Hepatocyte (in vitro differentiated cells): ENCODE data around the gene TP53I3. TPM values are rescaled to one million over a fixed set of nuclear protein-coding genes. Genes with fewer than 3 reads are reported as not detected.
"Not testable (repeated sequence)": the region's sequence is repeated elsewhere in the genome, so short reads cannot be mapped to it uniquely, and the experiment has no call there.

ENCODE experiments used
- DNase-seq: peaks from one replicate; pipeline ENCODE4 v3.0.0-alpha.2; 2016; ENCODE audit warnings: low spot score
- H2AFZ ChIP-seq: fragments of 200-600 bp; sonication (generic); 2 replicates; pipeline ENCODE4 v1.6.0; 2016; ENCODE audit warnings: antibody characterized with exemption, mild to moderate bottlenecking
- H3K27ac ChIP-seq: fragments of 200-600 bp; sonication (generic); 2 replicates; pipeline ENCODE4 v1.5.1; 2016; ENCODE audit warnings: mild to moderate bottlenecking
- H3K27me3 ChIP-seq: fragments of 200-600 bp; sonication (generic); 2 replicates; pipeline ENCODE4 v1.6.1; 2016
- H3K36me3 ChIP-seq: fragments of 200-600 bp; sonication (generic); replicated peaks from 2 replicates; pipeline ENCODE4 v1.5.1; 2016; ENCODE audit warnings: low read depth; ENCODE audit not compliant: insufficient read depth
- H3K4me1 ChIP-seq: fragments of 200-600 bp; sonication (generic); 2 replicates; pipeline ENCODE4 v1.5.1; 2016; ENCODE audit warnings: mild to moderate bottlenecking, moderate library complexity; ENCODE audit not compliant: insufficient read depth
- H3K4me2 ChIP-seq: fragments of 200-600 bp; sonication (generic); 2 replicates; pipeline ENCODE4 v1.6.0; 2016
- H3K4me3 ChIP-seq: fragments of 200-600 bp; sonication (generic); 2 replicates; pipeline ENCODE4 v1.5.1; 2016; ENCODE audit warnings: mild to moderate bottlenecking
- H3K79me2 ChIP-seq: fragments of 200-600 bp; sonication (generic); 2 replicates; pipeline ENCODE4 v1.6.0; 2017; ENCODE audit warnings: mild to moderate bottlenecking
- H3K9me2 ChIP-seq: fragments of 200-600 bp; sonication (generic); replicated peaks from 2 replicates; pipeline ENCODE4 v1.6.0; 2017; ENCODE audit warnings: mild to moderate bottlenecking; ENCODE audit not compliant: insufficient read depth
- H3K9me3 ChIP-seq: fragments of 200-600 bp; sonication (generic); 2 replicates; pipeline ENCODE4 v1.5.1; 2016; ENCODE audit warnings: low read depth, mild to moderate bottlenecking
- H4K20me1 ChIP-seq: fragments of 200-600 bp; sonication (generic); 2 replicates; pipeline ENCODE4 v1.6.0; 2016; ENCODE audit warnings: mild to moderate bottlenecking; ENCODE audit not compliant: insufficient read depth, poor library complexity, severe bottlenecking
- CTCF ChIP-seq: fragments of 200-600 bp; sonication (generic); IDR thresholded peaks from 2 replicates; pipeline ENCODE4 v1.5.1; 2016; ENCODE audit warnings: antibody characterized with exemption, mild to moderate bottlenecking; ENCODE audit not compliant: poor library complexity
- EZH2 ChIP-seq: fragments of 200-600 bp; sonication (generic); IDR thresholded peaks from 2 replicates; pipeline ENCODE4 v1.6.1; 2016; ENCODE audit warnings: antibody characterized with exemption, mild to moderate bottlenecking, borderline replicate concordance
- EZH2phosphoT487 ChIP-seq: fragments of 200-600 bp; sonication (generic); IDR thresholded peaks from one replicate; pipeline ENCODE4 v1.6.1; 2018; ENCODE audit warnings: antibody characterized with exemption, mild to moderate bottlenecking, low read depth, moderate library complexity; ENCODE audit not compliant: unreplicated experiment, severe bottlenecking
- WGBS: methylation state at CpG from one replicate; pipeline ENCODE4 v1.1.6; 2016; ENCODE audit warnings: low lambda C conversion rate; ENCODE audit errors: missing lambda C conversion rate; 5-methylcytosine and 5-hydroxymethylcytosine counted together
- polyA plus RNA-seq: library from polyadenylated mRNA; unstranded; fragments of >200 nt; fragmentation: Nextera tagmentation; extraction: Ambion mirVana; gene quantifications from 2 replicates; pipeline ENCODE4 v1.2.1, GENCODE V29; 2016
- total RNA-seq: library from RNA; depleted of rRNA; stranded (reverse); fragments of >200 nt; gene quantifications from 2 replicates; pipeline ENCODE4 v1.2.3, GENCODE V29; 2014

Gene TP53I3
- total and polyA plus RNA-seq, 2 experiments from 2014 or later = 31.9 to 56.2 TPM

GRCh38 chr2:24111407-24111901 lies 26.8 kb upstream of the TP53I3 start:
- WGBS = 88% methylated on average over 2 of the region's 2 CpGs
- Histone ChIP-seq H3K27ac (no peak overlapping the region), H3K4me3 (no peak overlapping the region), H3K4me1 (no peaks in the 10 kb centered on the region), H2AFZ (no peak overlapping the region), H3K36me3 (no peaks in the 10 kb centered on the region), H3K4me2 (no peak overlapping the region), H3K79me2 (no peaks in the 10 kb centered on the region), H3K9me3 (no peaks in the 10 kb centered on the region), H3K9me2 (no peaks in the 10 kb centered on the region), H4K20me1 (no peaks in the 10 kb centered on the region), H3K27me3 (no peaks in the 10 kb centered on the region)
- no peak for TF ChIP-seq EZH2phosphoT487
- no peak for TF ChIP-seq CTCF
- TF ChIP-seq EZH2 = no peak
- no peak for DNase-seq

- DNase-seq = no peak
- H3K36me3 ChIP-seq = no peaks in the 10 kb centered on the region
- no peak overlapping the region for H2AFZ ChIP-seq
- no peak overlapping the region for H3K4me3 ChIP-seq
- H3K9me3 ChIP-seq = no peaks in the 10 kb centered on the region
- TF ChIP-seq CTCF (no peak), EZH2phosphoT487 (no peak), EZH2 (no peak)
- H3K27ac ChIP-seq = no peak overlapping the region
- 87% methylated on average over 7 of the region's 7 CpGs for WGBS
- no peaks in the 10 kb centered on the region for H4K20me1 ChIP-seq
- no peak overlapping the region for H3K4me2 ChIP-seq
- no peaks in the 10 kb centered on the region for H3K27me3 ChIP-seq
- no peaks in the 10 kb centered on the region for H3K79me2 ChIP-seq
- H3K4me1 ChIP-seq = no peaks in the 10 kb centered on the region
- no peaks in the 10 kb centered on the region for H3K9me2 ChIP-seq
Measured at GRCh38 chr2:24110660-24111303, 26.1 kb upstream of the TP53I3 start.

- H3K4me1 ChIP-seq, H3K36me3 ChIP-seq, H3K9me2 ChIP-seq, DNase-seq, H4K20me1 ChIP-seq, H3K9me3 ChIP-seq, H3K27ac ChIP-seq, H3K4me2 ChIP-seq, H2AFZ ChIP-seq, H3K4me3 ChIP-seq, H3K79me2 ChIP-seq, H3K27me3 ChIP-seq: not testable (repeated sequence)
- 93% methylated on average over 1 of the region's 1 CpG for WGBS
Measured at GRCh38 chr2:24109431-24109830, 24.8 kb upstream of the TP53I3 start.

- Histone ChIP-seq H4K20me1 (no peaks in the 10 kb centered on the region), H3K27me3 (no peaks in the 10 kb centered on the region), H3K36me3 (no peaks in the 10 kb centered on the region), H3K4me3 (no peak overlapping the region), H3K4me2 (no peak overlapping the region), H3K27ac (no peak overlapping the region), H3K79me2 (no peaks in the 10 kb centered on the region), H3K4me1 (no peaks in the 10 kb centered on the region), H2AFZ (no peak overlapping the region), H3K9me3 (no peaks in the 10 kb centered on the region), H3K9me2 (no peaks in the 10 kb centered on the region)
- whole genome bisulfite sequencing = 95% methylated on average over 1 of the region's 1 CpG
- no peak for DNase-seq
- TF ChIP-seq EZH2 (no peak), EZH2phosphoT487 (no peak), CTCF (no peak)
Measured at GRCh38 chr2:24107336-24107735, 22.7 kb upstream of the TP53I3 start.
